ENCODE data around the gene METRNL.

The METRNL gene

GRCh38 chr17:83114706-83115105 lies 35.3 kb downstream of the METRNL start:
- in situ Hi-C loops (cut with MboI; ENCODE audit: low sequenced_read_pairs, unreplicated experiment): no loop called here
- TF ChIP-seq, protein P1, sequence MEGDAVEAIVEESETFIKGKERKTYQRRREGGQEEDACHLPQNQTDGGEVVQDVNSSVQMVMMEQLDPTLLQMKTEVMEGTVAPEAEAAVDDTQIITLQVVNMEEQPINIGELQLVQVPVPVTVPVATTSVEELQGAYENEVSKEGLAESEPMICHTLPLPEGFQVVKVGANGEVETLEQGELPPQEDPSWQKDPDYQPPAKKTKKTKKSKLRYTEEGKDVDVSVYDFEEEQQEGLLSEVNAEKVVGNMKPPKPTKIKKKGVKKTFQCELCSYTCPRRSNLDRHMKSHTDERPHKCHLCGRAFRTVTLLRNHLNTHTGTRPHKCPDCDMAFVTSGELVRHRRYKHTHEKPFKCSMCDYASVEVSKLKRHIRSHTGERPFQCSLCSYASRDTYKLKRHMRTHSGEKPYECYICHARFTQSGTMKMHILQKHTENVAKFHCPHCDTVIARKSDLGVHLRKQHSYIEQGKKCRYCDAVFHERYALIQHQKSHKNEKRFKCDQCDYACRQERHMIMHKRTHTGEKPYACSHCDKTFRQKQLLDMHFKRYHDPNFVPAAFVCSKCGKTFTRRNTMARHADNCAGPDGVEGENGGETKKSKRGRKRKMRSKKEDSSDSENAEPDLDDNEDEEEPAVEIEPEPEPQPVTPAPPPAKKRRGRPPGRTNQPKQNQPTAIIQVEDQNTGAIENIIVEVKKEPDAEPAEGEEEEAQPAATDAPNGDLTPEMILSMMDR (IDR thresholded peaks at IDR 0.05; ENCODE audit: borderline replicate concordance, control extremely low read depth, extremely low read depth, insufficient read depth, missing control alignments): no peak
- no peak for DNase-seq (ENCODE audit: low spot score)

DNA sequence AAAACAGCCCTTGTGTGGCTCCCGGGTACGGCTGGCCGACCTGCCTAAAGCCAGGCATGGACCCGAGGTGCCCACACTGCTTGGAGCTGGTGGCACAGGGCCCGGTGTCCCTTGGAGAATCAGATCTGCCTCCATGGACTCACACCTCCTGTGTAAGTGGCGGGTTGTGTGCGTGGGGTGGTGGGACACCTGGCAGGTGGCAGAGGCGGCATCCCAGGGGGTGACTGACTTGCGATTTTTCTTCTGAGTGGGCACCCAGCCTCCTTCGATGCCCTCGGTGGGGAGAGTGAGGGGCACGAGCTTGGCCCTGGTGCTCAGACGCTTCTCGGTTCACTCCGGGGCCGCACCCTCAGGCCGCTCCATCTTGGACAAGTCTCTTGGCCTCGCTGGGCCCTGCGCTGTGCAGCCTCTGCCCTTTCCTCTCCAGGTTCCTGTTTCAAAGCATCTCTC lies 35.8 kb downstream of the METRNL start:
- TF ChIP-seq, protein P1 (IDR thresholded peaks at IDR 0.05; ENCODE audit: borderline replicate concordance, control extremely low read depth, extremely low read depth, insufficient read depth, missing control alignments): no peak
- in situ Hi-C loops (cut with MboI; ENCODE audit: low sequenced_read_pairs, unreplicated experiment): no loop called here
- no peak for DNase-seq (ENCODE audit: low spot score)

- DNase-seq (ENCODE audit: low spot score): no peak
- in situ Hi-C loops (cut with MboI; ENCODE audit: low sequenced_read_pairs, unreplicated experiment): no loop called here
- TF ChIP-seq, protein P1 (IDR thresholded peaks at IDR 0.05; ENCODE audit: borderline replicate concordance, control extremely low read depth, extremely low read depth, insufficient read depth, missing control alignments): no peak
These were observed 36.4 kb downstream of the METRNL start for GRCh38 chr17:83115832-83116231.

- in situ Hi-C loops (cut with MboI; ENCODE audit: low sequenced_read_pairs, unreplicated experiment): no loop called here
- DNase-seq (ENCODE audit: low spot score): no peak
- TF ChIP-seq, protein P1 (IDR thresholded peaks at IDR 0.05; ENCODE audit: borderline replicate concordance, control extremely low read depth, extremely low read depth, insufficient read depth, missing control alignments): no peak
These were observed 36.9 kb downstream of the METRNL start for GRCh38 chr17:83116311-83116771.

- TF ChIP-seq, protein P1 (IDR thresholded peaks at IDR 0.05; ENCODE audit: borderline replicate concordance, control extremely low read depth, extremely low read depth, insufficient read depth, missing control alignments): no peak
- no peak for DNase-seq (ENCODE audit: low spot score)
- in situ Hi-C loops (cut with MboI; ENCODE audit: low sequenced_read_pairs, unreplicated experiment): no loop called here
These were observed 37.6 kb downstream of the METRNL start for GRCh38 chr17:83116783-83117555.

DNA sequence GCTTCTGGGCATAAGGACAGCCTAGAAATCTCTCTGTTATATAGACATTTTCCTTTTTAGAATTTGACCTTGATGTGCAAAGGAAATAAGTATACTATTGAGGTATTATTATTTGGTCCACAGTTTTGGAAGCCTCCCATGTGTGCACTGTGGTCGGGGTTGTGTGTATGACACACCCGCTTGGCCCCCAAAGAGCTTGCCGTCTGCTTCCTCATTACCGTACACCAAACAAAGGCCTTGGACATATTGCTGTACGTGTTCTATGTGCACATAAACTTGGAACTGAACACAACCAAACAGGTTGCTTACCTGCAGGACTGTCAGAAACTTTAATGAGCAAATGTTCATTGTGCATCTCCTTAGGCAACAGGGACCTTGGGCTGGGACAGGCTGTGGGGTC lies 38.2 kb downstream of the METRNL start:
- TF ChIP-seq, protein P1 (IDR thresholded peaks at IDR 0.05; ENCODE audit: borderline replicate concordance, control extremely low read depth, extremely low read depth, insufficient read depth, missing control alignments): no peak
- DNase-seq (ENCODE audit: low spot score): no peak
- in situ Hi-C loops (cut with MboI; ENCODE audit: low sequenced_read_pairs, unreplicated experiment): no loop called here

All from GM13976 (cell line).